Sigmoid colon (tissue), 4 donors: ENCODE data around the gene ALPI.

Source experiments
- CTCF ChIP-seq, 4 experiments: fragments of 450-650 bp in 3 of 4; fragments of 200-600 bp in 1 of 4; IDR thresholded peaks; one replicate each; pipeline ENCODE4 v1.5.1; 2016 to 2019; ENCODE audit warnings: antibody characterized with exemption in 4 of 4, mild to moderate bottlenecking in 3 of 4, moderate library complexity in 2 of 4
- POLR2A ChIP-seq, 2 donors: fragments of 450-650 bp; IDR thresholded peaks; one replicate each; pipeline ENCODE4 v1.6.1; 2016; ENCODE audit warnings: antibody characterized with exemption in 2 of 2, mild to moderate bottlenecking in 2 of 2, moderate library complexity in 2 of 2
- POLR2AphosphoS5 ChIP-seq, 4 donors: sonication (generic); formaldehyde crosslinking; IDR thresholded peaks; one replicate each; pipeline ENCODE4 v1.6.1; 2017; ENCODE audit warnings: antibody characterized with exemption in 4 of 4

DNA sequence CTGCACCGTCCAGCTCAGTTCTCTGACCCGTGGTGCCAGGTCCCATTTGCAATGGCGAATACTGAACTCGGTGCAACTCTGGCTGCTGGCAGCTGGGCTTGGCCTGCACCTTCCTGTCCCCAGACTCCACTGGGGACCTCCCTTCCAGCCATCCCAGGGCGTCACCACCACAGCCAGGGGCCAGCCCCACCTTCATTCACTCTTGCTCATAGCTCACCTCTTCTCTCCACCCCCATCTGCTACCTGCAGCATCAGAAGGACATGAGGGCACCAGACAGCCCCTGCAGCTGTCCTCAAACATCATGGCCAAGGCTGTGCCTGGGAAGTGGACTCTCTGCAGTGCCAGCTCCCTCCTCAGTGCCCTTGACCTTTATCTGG, 16.2 kb upstream of the ALPI start:
- TF ChIP-seq CTCF (IDR thresholded peaks at IDR 0.05), result peak in 1 of 4 experiments; percentile 38
- no peak for TF ChIP-seq POLR2A (IDR thresholded peaks at IDR 0.05)
- no peak for TF ChIP-seq POLR2AphosphoS5 (IDR thresholded peaks at IDR 0.05)
